WERI-Rb-1 (cell line): ENCODE results near the gene ASPHD2.
A peak's percentile ranks its signal among the peaks of the same experiment; 100 is the strongest.

Source experiments
- DNase-seq: peaks from one replicate; pipeline ENCODE4 v3.0.0-alpha.2; 2020
- H3K27ac ChIP-seq: fragments of 250-450 bp; sonication (Bioruptor Pico); 2 replicates; pipeline ENCODE4 v1.5.1; 2020; ENCODE audit warnings: mild to moderate bottlenecking, moderate library complexity
- H3K27me3 ChIP-seq: fragments of 250-450 bp; sonication (Bioruptor Pico); 2 replicates; pipeline ENCODE4 v1.5.1; 2021; ENCODE audit warnings: mild to moderate bottlenecking, low read depth, moderate library complexity; ENCODE audit not compliant: insufficient read depth, severe bottlenecking
- H3K36me3 ChIP-seq: fragments of 250-450 bp; sonication (Bioruptor Pico); 2 replicates; pipeline ENCODE4 v1.5.1; 2020; ENCODE audit warnings: mild to moderate bottlenecking, moderate library complexity
- H3K4me3 ChIP-seq: 2 replicates; pipeline ENCODE4 v1.5.1; 2011; ENCODE audit warnings: low read depth, mild to moderate bottlenecking, control low read depth, low read length
- H3K9me3 ChIP-seq: fragments of 250-450 bp; sonication (Bioruptor Pico); 2 replicates; pipeline ENCODE4 v1.5.1; 2021; ENCODE audit warnings: mild to moderate bottlenecking, moderate library complexity; ENCODE audit not compliant: severe bottlenecking
- TF ChIP-seq, protein P1 (sequence below): IDR thresholded peaks from 2 replicates; pipeline ENCODE4 v1.5.1; 2011; ENCODE audit warnings: low read depth, mild to moderate bottlenecking, control low read depth, inconsistent platforms, low read length

The ASPHD2 gene

GRCh38 chr22:26428515-26429457 lies at the start of gene ASPHD2:
ASPHD2 (plus strand) TSS chr22:26429260; CDS start chr22:26433616, 4,356 bp downstream.
- Histone ChIP-seq H3K9me3 (no peaks in the 10 kb centered on the region), H3K27me3 (no peaks in the 10 kb centered on the region), H3K27ac (peak within 1 kb of the TSS; percentile 71), H3K36me3 (no peaks in the 10 kb centered on the region; the same call in 1 of the 2 replicates), H3K4me3 (peak within 1 kb of the TSS; percentile 83)
- TF ChIP-seq, protein P1, sequence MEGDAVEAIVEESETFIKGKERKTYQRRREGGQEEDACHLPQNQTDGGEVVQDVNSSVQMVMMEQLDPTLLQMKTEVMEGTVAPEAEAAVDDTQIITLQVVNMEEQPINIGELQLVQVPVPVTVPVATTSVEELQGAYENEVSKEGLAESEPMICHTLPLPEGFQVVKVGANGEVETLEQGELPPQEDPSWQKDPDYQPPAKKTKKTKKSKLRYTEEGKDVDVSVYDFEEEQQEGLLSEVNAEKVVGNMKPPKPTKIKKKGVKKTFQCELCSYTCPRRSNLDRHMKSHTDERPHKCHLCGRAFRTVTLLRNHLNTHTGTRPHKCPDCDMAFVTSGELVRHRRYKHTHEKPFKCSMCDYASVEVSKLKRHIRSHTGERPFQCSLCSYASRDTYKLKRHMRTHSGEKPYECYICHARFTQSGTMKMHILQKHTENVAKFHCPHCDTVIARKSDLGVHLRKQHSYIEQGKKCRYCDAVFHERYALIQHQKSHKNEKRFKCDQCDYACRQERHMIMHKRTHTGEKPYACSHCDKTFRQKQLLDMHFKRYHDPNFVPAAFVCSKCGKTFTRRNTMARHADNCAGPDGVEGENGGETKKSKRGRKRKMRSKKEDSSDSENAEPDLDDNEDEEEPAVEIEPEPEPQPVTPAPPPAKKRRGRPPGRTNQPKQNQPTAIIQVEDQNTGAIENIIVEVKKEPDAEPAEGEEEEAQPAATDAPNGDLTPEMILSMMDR: no peak
- DNase-seq: peak; percentile 65

DNA sequence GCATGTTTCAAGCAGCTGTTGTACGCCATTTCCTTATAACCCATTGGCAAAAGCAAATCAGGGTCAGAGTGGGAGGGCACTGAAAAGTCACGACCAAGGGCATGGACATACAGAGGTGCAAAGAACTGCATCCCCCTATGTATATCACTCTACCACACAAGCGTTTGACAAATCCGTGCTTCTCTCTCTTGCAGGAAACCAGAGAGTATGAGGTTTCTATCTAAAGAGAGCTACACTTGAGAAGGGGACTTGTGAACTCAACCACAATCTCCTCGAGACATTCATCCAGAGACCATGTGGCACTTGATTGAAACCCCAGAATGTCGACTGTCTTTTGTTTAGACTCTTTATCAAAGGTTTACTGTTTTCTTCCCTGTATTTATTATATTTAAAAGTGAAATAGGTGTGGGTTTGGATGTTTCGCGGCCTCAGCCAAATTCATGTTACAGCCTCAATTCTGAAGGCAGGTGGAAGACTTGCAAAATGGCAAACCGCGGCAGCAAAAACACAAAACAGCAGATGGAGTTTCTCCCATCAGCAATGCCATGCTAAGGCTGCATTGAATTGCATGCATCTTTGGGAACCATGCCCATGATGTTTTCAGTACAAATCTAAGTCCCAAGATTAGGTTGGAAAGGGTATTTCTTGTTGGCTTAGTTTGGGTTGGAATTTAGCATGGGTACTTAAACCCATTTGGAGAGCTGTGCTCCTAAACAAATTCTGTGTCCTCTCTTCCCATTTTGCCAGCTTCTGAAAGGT lies 48.8 kb upstream of the ASPHD2 start:
- no peak for DNase-seq
- Histone ChIP-seq H3K36me3 (no peaks in the 10 kb centered on the region), H3K4me3 (no peak overlapping the region), H3K27me3 (no peaks in the 10 kb centered on the region), H3K9me3 (no peaks in the 10 kb centered on the region), H3K27ac (no peak overlapping the region)
- TF ChIP-seq, protein P1: no peak

GRCh38 chr22:26382782-26383181 lies 46.3 kb upstream of the ASPHD2 start:
- TF ChIP-seq, protein P1: no peak
- Histone ChIP-seq H3K4me3 (no peak overlapping the region), H3K27me3 (no peaks in the 10 kb centered on the region), H3K36me3 (no peaks in the 10 kb centered on the region), H3K9me3 (no peaks in the 10 kb centered on the region), H3K27ac (no peak overlapping the region)
- no peak for DNase-seq

- Histone ChIP-seq H3K9me3 (no peaks in the 10 kb centered on the region), H3K36me3 (no peaks in the 10 kb centered on the region), H3K27me3 (no peaks in the 10 kb centered on the region), H3K27ac (no peak overlapping the region), H3K4me3 (no peak overlapping the region)
- TF ChIP-seq, protein P1: no peak
- DNase-seq: no peak
Observed at GRCh38 chr22:26383968-26384556, 45.0 kb upstream of the ASPHD2 start.

- no peaks in the 10 kb centered on the region for H3K36me3 ChIP-seq
- no peak for DNase-seq
- no peaks in the 10 kb centered on the region for H3K27me3 ChIP-seq
- no peaks in the 10 kb centered on the region for H3K9me3 ChIP-seq
- H3K27ac ChIP-seq: no peak overlapping the region
- no peak overlapping the region for H3K4me3 ChIP-seq
- TF ChIP-seq, protein P1: no peak
Observed at GRCh38 chr22:26385164-26385563, 43.9 kb upstream of the ASPHD2 start.
